Measurements from ENCODE around the gene TSPAN4.

Gene TSPAN4

DNA sequence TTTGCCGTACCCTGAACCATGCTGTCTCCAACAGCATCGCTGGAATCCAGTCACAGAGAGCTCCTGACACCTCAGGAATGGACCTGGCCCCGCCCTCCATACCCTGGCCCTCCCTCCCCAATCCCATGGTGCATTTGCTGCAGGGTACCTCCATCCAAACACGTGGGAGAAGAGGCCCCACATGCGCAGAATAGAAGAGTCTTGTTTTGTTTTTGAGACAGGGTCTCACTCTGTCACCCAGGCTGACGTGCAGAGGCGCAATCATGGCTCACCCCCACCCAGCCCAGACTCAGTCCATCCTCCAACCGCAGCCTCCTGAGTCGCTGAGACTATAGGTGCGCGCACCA is 26.2 kb upstream of the TSPAN4 start:
- H3K27me3 ChIP-seq: no peaks in the 10 kb centered on the region
- DNase-seq: no peak

DNA sequence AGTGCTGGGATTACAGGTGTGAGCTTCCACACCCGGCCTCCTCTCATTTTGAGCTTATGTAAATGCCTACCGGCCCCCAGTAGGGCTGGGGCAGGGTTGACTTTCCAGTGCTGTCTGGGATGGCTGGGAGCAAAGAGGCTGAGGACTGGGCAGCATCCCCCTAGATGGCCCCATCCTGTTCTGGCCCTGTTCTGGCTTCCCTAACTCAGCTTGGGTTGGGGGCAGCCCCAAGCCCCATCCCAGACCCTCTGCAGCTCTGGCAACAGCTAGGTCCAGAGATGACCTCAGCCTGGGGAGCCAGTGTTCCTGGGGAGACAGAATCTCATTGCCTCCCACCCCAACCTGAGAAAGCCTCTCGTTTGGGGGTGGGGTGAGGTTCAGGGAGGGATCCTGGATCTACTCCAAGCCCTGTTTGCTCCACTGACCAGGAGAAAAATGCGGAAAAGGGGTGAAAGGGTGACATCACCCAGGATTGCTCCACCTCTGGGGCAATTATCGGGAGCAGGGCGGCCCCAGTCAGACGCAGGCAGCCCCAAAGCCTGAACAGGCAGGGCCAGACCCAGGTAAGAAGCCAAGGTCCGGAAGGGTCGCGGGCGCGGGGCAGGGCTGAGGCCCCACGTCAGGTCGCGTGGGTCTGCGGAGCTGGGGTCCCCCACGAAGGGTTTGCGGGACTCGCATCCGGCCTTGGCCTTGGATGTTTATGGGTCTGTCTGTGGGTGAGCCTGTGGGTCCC is 24.1 kb upstream of the TSPAN4 start, which contains the start of gene PNPLA2:
TSS of gene PNPLA2 (plus strand) at position 519 of the 733 bp plus-strand sequence. CDS start 805 bp downstream, outside the sequence.
- no peaks in the 10 kb centered on the region for H3K9me3 ChIP-seq
- peak within 1 kb of the TSS; percentile 53 for H3K4me3 ChIP-seq (ENCODE audit: low read depth, low read length)
- no peaks in the 10 kb centered on the region for H3K27me3 ChIP-seq
- DNase-seq: no peak
- TF ChIP-seq, protein P1, sequence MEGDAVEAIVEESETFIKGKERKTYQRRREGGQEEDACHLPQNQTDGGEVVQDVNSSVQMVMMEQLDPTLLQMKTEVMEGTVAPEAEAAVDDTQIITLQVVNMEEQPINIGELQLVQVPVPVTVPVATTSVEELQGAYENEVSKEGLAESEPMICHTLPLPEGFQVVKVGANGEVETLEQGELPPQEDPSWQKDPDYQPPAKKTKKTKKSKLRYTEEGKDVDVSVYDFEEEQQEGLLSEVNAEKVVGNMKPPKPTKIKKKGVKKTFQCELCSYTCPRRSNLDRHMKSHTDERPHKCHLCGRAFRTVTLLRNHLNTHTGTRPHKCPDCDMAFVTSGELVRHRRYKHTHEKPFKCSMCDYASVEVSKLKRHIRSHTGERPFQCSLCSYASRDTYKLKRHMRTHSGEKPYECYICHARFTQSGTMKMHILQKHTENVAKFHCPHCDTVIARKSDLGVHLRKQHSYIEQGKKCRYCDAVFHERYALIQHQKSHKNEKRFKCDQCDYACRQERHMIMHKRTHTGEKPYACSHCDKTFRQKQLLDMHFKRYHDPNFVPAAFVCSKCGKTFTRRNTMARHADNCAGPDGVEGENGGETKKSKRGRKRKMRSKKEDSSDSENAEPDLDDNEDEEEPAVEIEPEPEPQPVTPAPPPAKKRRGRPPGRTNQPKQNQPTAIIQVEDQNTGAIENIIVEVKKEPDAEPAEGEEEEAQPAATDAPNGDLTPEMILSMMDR (IDR thresholded peaks at IDR 0.05; ENCODE audit: low read depth, low read length): no peak
- H3K36me3 ChIP-seq: peaks cover 2% of the 10 kb centered on the region
- H3K4me1 ChIP-seq: no peaks in the 10 kb centered on the region

More for the DNA sequence above, 26.2 kb upstream of the TSPAN4 start:
- TF ChIP-seq, protein P1 (IDR thresholded peaks at IDR 0.05; ENCODE audit: low read depth, low read length): no peak
- Histone ChIP-seq H3K4me1 (no peaks in the 10 kb centered on the region), H3K9me3 (no peaks in the 10 kb centered on the region), H3K36me3 (peaks cover 24% of the 10 kb centered on the region), H3K4me3 (ENCODE audit: low read depth, low read length) (no peak overlapping the region)

DNA sequence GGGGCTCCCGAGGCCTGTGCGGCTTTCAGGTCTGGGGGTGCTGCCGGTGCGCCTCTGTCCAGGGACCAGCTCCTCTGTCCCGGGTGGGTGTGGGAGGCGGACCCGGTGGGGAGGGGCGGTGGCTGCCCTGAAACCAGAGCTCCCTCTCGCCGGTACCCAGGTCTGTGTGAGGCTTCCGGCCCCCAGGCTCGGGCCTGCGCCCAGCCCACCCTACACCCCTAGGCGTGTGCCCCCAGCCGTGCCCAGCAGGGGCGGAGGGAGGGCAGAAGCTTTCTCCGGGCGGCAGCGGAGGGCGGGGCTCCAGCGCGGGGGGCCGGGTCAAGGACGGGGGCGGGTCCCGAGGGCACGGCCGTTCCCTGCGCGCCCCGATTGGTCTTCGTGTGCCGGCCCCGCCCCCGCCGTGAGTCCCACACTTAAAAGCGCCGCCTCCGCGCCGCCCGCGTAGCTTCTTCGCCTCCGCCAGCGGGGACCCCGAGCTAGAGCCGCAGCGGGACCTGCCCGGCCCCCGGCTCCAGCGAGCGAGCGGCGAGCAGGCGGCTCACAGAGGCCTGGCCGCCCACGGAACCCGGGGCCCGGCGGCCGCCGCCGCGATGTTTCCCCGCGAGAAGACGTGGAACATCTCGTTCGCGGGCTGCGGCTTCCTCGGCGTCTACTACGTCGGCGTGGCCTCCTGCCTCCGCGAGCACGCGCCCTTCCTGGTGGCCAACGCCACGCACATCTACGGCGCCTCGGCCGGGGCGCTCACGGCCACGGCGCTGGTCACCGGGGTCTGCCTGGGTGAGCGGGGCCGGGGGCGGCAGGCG is 23.3 kb upstream of the TSPAN4 start:
- Histone ChIP-seq H3K9me3 (no peaks in the 10 kb centered on the region), H3K4me1 (no peaks in the 10 kb centered on the region), H3K4me3 (ENCODE audit: low read depth, low read length) (peak overlapping the region; percentile 53), H3K36me3 (no peaks in the 10 kb centered on the region), H3K27me3 (no peaks in the 10 kb centered on the region)
- TF ChIP-seq, protein P1 (IDR thresholded peaks at IDR 0.05; ENCODE audit: low read depth, low read length): no peak
- DNase-seq: peak; percentile 87

DNA sequence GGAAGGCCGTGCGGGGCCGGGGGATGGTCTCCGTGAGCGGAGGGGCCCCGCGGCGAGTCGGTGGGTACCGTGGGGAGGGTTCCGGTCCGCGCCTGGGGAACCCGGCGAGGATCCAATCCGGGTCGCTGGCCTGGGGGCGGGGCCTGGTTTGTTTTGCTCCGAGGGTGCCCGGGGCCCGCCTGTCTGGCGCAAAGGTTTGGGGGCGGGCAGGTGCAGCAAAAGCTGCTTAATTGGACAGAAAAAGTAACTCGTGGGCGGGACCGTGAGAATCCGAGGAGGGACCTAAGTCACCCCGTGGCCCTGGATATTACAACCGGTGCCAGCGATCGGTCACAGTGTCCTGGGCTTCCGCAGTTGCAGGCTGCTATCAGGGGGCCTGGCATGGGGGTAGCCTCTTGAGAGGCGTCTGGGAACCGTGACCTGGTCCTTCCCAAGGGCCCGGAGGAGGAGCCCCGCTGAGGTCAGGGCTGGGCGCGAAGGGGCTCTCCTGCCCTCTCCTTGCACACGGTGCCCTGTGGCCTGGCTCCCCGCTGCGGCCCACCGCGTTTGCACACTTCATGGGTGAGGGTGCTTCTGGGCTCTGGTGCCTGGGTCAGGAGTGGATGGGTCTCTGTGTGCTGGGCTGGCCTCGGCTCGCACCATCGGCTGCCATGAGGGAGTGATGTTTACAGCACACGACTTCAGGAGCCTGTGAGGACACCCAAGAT is 22.6 kb upstream of the TSPAN4 start:
- no peaks in the 10 kb centered on the region for H3K36me3 ChIP-seq
- TF ChIP-seq, protein P1 (IDR thresholded peaks at IDR 0.05; ENCODE audit: low read depth, low read length): no peak
- H3K4me3 ChIP-seq (ENCODE audit: low read depth, low read length): peak overlapping the region; percentile 53
- no peaks in the 10 kb centered on the region for H3K27me3 ChIP-seq
- no peaks in the 10 kb centered on the region for H3K9me3 ChIP-seq
- DNase-seq: peak; percentile 61
- no peaks in the 10 kb centered on the region for H3K4me1 ChIP-seq

DNA sequence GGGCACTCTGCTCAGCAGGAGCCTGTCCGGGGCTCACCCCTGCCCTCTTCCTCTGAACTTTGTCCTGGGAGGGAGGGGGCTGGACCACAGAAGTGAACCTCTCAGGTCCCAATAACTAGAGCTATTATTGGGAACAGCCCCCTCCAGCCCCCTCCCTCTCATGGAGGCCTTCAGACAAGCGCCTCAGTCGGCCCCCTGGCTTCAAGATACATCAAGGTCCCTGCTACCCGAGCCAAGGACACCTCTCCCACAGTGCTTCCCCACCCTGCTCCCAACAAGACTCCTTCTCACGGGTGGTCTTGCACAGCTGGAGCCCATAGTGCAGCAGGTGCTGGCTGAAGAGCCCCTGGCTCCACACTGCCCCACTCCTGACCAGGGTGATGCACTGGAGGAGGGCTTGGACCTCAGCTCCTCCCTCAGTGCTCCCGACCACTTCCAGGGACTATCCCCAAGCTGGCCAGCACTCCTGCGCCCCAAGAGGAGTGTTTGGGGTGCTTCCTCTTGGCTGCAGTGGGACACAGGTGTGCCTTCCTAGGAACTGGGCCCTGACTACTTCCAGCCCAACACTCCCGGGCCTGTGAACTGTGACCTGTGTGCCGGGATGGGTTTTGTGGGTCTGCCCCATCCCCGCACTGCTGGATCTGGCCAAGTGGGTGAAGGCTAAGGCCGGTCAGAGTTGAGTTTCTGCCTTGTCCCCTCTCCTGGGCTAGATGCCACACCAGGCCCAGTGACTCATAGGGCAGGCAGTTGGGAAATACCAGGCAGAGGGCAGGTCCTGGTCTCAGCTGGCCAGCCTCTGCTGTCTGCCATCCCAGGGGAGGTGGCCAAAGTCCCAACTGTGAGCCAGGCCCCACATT is 21.8 kb upstream of the TSPAN4 start:
- Histone ChIP-seq H3K4me3 (ENCODE audit: low read depth, low read length) (no peak overlapping the region; the same call in 1 of the 2 replicates), H3K36me3 (no peaks in the 10 kb centered on the region), H3K4me1 (no peaks in the 10 kb centered on the region), H3K9me3 (no peaks in the 10 kb centered on the region), H3K27me3 (no peaks in the 10 kb centered on the region)
- TF ChIP-seq, protein P1 (IDR thresholded peaks at IDR 0.05; ENCODE audit: low read depth, low read length): no peak
- DNase-seq: no peak

Measured in BE2C (cell line).